WERI-Rb-1 (cell line): Measurements from ENCODE around the gene SF3A1.
A peak's percentile ranks its signal among the peaks of the same experiment; 100 is the strongest.

Experiments
- DNase-seq: peaks from one replicate; pipeline ENCODE4 v3.0.0-alpha.2; 2020
- H3K27ac ChIP-seq: fragments of 250-450 bp; sonication (Bioruptor Pico); 2 replicates; pipeline ENCODE4 v1.5.1; 2020; ENCODE audit warnings: mild to moderate bottlenecking, moderate library complexity
- H3K27me3 ChIP-seq: fragments of 250-450 bp; sonication (Bioruptor Pico); 2 replicates; pipeline ENCODE4 v1.5.1; 2021; ENCODE audit warnings: mild to moderate bottlenecking, low read depth, moderate library complexity; ENCODE audit not compliant: insufficient read depth, severe bottlenecking
- H3K36me3 ChIP-seq: fragments of 250-450 bp; sonication (Bioruptor Pico); 2 replicates; pipeline ENCODE4 v1.5.1; 2020; ENCODE audit warnings: mild to moderate bottlenecking, moderate library complexity
- H3K4me3 ChIP-seq: 2 replicates; pipeline ENCODE4 v1.5.1; 2011; ENCODE audit warnings: low read depth, mild to moderate bottlenecking, control low read depth, low read length
- H3K9me3 ChIP-seq: fragments of 250-450 bp; sonication (Bioruptor Pico); 2 replicates; pipeline ENCODE4 v1.5.1; 2021; ENCODE audit warnings: mild to moderate bottlenecking, moderate library complexity; ENCODE audit not compliant: severe bottlenecking
- TF ChIP-seq, protein P1 (sequence below): IDR thresholded peaks from 2 replicates; pipeline ENCODE4 v1.5.1; 2011; ENCODE audit warnings: low read depth, mild to moderate bottlenecking, control low read depth, inconsistent platforms, low read length

The SF3A1 gene

DNA sequence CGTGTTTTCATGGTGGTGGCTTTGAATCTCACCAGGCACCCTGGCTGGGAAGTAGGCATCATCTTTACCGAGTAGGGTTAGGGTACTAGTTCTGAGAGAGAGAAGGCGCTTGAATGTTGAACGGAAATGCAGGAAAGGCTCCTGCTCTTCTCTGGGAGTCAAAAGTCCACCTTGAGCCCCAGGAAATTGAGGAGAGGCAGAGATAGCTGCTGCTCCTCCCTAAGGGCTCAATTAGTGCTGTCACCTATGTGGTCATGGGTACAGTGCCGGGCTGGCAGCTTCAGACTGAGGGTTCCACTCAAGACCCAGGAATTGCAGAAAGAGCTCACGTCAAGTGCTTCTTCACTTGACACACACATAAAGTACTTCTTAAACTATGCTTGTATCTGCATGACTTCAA lies 1.8 kb upstream of the SF3A1 start:
- Histone ChIP-seq H3K4me3 (no peak overlapping the region), H3K9me3 (no peaks in the 10 kb centered on the region), H3K27me3 (no peaks in the 10 kb centered on the region), H3K27ac (no peak overlapping the region), H3K36me3 (peaks cover 21% of the 10 kb centered on the region)
- TF ChIP-seq, protein P1, sequence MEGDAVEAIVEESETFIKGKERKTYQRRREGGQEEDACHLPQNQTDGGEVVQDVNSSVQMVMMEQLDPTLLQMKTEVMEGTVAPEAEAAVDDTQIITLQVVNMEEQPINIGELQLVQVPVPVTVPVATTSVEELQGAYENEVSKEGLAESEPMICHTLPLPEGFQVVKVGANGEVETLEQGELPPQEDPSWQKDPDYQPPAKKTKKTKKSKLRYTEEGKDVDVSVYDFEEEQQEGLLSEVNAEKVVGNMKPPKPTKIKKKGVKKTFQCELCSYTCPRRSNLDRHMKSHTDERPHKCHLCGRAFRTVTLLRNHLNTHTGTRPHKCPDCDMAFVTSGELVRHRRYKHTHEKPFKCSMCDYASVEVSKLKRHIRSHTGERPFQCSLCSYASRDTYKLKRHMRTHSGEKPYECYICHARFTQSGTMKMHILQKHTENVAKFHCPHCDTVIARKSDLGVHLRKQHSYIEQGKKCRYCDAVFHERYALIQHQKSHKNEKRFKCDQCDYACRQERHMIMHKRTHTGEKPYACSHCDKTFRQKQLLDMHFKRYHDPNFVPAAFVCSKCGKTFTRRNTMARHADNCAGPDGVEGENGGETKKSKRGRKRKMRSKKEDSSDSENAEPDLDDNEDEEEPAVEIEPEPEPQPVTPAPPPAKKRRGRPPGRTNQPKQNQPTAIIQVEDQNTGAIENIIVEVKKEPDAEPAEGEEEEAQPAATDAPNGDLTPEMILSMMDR = no peak
- no peak for DNase-seq

DNA sequence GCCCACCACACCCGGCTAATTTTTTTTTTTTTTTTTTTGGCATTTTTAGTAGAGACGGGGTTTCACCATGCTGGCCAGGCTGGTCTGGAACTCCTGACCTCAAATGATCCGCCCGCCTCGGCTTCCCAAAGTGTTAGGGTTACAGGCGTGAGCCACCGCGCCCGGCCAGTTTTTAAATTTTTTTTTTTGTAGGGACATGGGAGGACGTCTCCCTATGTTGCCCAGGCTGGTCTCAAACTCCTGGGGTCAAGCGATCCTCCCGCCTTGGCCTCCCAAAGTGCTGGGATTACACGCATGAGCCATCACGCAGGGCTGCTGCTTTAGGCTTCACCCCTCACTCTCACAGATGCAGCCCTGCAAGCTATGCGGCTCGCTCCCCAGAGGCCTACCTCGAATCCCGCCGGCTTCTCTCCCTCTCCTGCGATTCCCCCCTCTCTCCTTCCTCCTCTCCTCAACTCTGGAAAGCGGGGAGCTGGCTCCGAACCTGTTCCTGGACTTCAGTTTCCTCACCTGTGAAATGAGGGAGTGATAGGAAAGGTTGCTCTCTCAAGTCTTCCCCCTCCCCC lies 1.0 kb upstream of the SF3A1 start:
- H3K36me3 ChIP-seq = peaks cover 25% of the 10 kb centered on the region
- DNase-seq = no peak
- H3K27ac ChIP-seq = no peak overlapping the region; the same call in 1 of the 2 replicates
- TF ChIP-seq, protein P1 = no peak
- no peaks in the 10 kb centered on the region for H3K27me3 ChIP-seq
- no peak overlapping the region for H3K4me3 ChIP-seq
- no peaks in the 10 kb centered on the region for H3K9me3 ChIP-seq

DNA sequence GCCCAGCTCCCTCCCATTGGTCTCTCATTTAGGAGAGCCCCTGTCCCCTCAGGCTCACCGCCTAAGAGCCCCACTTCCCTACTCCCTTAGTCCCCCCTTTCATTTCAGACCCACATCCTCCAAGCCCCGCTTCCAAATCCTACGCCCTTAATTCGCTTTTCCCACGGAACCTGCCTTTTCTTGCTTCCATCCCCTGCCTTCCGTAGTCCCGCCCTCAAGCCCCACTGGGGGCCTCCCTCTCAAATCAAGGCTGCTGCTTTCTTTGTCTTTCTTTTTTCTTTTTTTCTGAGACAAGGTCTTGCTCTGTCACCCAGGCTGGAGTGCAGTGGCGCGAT lies 509 bp upstream of the SF3A1 start:
- TF ChIP-seq, protein P1 = no peak
- DNase-seq = no peak
- Histone ChIP-seq H3K4me3 (peak overlapping the region; percentile 72), H3K27ac (peak overlapping the region; percentile 100), H3K9me3 (no peaks in the 10 kb centered on the region), H3K27me3 (no peaks in the 10 kb centered on the region), H3K36me3 (peaks cover 30% of the 10 kb centered on the region)

DNA sequence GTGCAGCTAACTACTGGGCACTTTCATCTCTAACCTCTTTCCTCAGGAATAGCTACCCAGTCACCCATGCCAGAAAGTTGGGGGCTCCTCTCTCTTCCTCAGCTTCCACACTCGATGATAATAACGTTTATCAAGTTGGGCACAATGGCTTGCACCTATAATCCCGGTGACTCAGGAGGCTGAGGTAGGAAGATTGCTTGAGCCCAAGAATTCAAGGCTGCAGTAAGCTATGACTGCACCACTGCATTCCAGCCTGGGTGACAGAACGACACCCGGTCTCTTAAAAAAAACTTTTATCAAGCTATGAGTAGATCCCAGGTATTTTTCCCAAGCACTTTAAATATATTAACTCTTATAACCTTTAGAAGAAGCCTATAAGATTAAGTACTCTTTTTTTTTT lies 2.0 kb downstream of the SF3A1 start:
- Histone ChIP-seq H3K4me3 (no peak overlapping the region), H3K9me3 (no peaks in the 10 kb centered on the region), H3K27ac (no peak overlapping the region), H3K27me3 (no peaks in the 10 kb centered on the region), H3K36me3 (peaks cover 53% of the 10 kb centered on the region)
- TF ChIP-seq, protein P1 = no peak
- DNase-seq = no peak

DNA sequence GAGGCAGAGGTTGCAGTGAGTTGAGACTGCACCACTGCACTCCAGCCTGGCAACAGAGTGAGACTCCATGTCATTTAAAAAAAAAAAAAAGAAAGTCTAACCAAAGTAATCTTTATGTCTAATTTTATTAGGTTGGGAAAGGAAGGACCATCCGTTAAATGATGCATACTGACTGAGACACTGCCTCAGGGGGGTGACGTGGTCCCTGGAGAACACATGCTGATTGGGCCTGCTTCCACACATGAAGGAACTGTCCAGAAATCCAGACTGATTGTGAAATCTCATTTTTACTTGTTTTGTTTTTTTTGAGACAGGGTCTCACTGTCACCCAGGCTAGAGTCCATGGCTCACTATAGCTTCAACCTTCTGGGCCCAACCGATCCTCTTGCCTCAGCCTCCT lies 5.5 kb downstream of the SF3A1 start:
- Histone ChIP-seq H3K27me3 (no peaks in the 10 kb centered on the region), H3K4me3 (no peak overlapping the region), H3K36me3 (peaks cover 81% of the 10 kb centered on the region), H3K27ac (no peak overlapping the region), H3K9me3 (no peaks in the 10 kb centered on the region)
- TF ChIP-seq, protein P1 = no peak
- DNase-seq = no peak

DNA sequence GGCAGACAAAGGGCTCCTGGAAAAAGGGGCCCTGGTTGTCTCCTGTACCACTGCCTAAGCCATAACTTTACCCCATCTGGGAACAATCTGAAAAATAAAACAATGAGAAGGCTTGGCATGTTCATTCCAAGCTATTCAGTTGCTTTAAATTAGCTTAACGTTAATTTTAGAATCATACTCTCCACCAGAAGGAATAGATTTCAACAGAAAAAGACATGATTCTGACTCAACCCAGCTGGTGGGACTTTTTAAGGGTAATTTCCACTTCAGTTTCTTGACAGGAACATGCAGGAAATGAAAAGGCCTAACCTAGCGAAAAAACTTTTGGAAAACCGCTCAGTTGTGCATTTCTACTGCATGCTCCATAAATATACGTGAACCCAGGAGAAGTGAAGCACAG lies 7.9 kb downstream of the SF3A1 start:
- DNase-seq = no peak
- TF ChIP-seq, protein P1 = no peak
- no peak overlapping the region for H3K27ac ChIP-seq
- peaks cover 88% of the 10 kb centered on the region for H3K36me3 ChIP-seq
- H3K27me3 ChIP-seq = no peaks in the 10 kb centered on the region
- no peaks in the 10 kb centered on the region for H3K9me3 ChIP-seq
- H3K4me3 ChIP-seq = no peak overlapping the region
